ENCODE measurements around the gene FADS2. TPM values are rescaled to one million over a fixed set of nuclear protein-coding genes. Genes with fewer than 3 reads are reported as not detected.

FADS2 gene
- polyA plus RNA-seq, 1 donor from 2014 or later: 145 TPM

DNA sequence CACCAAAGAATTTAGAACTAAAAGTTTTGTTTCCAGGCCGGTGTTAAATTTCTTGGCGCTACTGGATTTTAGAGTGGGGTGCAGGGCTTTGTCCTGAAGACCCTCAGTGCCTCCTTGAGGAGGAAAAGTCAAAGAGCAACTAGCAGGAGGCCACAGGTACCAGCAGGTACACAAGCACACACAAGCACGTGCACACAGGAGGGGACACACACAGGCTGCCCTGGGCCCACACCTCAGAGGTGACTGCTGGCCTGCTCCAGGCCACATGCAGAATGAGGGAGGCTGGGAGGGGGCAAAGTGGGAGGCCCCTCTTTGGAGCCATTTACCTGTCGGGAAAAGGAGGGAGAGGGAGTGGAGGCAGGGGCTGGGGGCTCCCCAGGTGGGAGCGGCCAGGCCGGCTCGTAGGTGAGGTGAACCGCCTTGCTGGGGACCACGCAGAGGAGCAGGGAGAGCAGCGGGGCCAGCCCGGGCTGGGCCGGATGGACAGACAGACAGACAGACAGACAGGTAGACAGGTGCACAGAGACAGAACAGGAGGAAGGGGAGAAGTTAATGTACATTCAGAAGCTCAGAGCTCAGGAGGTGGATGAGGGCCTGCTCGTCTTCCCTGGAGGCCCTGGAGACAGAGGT lies 77.1 kb downstream of the FADS2 start:
- TF ChIP-seq EP300 (conservative IDR thresholded peaks at IDR 0.05; ENCODE audit: poor library complexity, severe bottlenecking): no peak
- no peak for TF ChIP-seq POLR2AphosphoS5 (IDR thresholded peaks at IDR 0.05)
- TF ChIP-seq, protein P1, sequence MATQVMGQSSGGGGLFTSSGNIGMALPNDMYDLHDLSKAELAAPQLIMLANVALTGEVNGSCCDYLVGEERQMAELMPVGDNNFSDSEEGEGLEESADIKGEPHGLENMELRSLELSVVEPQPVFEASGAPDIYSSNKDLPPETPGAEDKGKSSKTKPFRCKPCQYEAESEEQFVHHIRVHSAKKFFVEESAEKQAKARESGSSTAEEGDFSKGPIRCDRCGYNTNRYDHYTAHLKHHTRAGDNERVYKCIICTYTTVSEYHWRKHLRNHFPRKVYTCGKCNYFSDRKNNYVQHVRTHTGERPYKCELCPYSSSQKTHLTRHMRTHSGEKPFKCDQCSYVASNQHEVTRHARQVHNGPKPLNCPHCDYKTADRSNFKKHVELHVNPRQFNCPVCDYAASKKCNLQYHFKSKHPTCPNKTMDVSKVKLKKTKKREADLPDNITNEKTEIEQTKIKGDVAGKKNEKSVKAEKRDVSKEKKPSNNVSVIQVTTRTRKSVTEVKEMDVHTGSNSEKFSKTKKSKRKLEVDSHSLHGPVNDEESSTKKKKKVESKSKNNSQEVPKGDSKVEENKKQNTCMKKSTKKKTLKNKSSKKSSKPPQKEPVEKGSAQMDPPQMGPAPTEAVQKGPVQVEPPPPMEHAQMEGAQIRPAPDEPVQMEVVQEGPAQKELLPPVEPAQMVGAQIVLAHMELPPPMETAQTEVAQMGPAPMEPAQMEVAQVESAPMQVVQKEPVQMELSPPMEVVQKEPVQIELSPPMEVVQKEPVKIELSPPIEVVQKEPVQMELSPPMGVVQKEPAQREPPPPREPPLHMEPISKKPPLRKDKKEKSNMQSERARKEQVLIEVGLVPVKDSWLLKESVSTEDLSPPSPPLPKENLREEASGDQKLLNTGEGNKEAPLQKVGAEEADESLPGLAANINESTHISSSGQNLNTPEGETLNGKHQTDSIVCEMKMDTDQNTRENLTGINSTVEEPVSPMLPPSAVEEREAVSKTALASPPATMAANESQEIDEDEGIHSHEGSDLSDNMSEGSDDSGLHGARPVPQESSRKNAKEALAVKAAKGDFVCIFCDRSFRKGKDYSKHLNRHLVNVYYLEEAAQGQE (IDR thresholded peaks at IDR 0.05; ENCODE audit: borderline replicate concordance): no peak
- TF ChIP-seq RAD21 (conservative IDR thresholded peaks at IDR 0.05): no peak
- no peak for TF ChIP-seq MXI1 (conservative IDR thresholded peaks at IDR 0.05; ENCODE audit: poor library complexity, severe bottlenecking)
- no peak for TF ChIP-seq EZH2 (IDR thresholded peaks at IDR 0.05; ENCODE audit: borderline replicate concordance, insufficient read depth, low read length, poor library complexity, severe bottlenecking)
- TF ChIP-seq TAF1 (IDR thresholded peaks at IDR 0.05; ENCODE audit: low read depth): no peak
- TF ChIP-seq, protein P2, sequence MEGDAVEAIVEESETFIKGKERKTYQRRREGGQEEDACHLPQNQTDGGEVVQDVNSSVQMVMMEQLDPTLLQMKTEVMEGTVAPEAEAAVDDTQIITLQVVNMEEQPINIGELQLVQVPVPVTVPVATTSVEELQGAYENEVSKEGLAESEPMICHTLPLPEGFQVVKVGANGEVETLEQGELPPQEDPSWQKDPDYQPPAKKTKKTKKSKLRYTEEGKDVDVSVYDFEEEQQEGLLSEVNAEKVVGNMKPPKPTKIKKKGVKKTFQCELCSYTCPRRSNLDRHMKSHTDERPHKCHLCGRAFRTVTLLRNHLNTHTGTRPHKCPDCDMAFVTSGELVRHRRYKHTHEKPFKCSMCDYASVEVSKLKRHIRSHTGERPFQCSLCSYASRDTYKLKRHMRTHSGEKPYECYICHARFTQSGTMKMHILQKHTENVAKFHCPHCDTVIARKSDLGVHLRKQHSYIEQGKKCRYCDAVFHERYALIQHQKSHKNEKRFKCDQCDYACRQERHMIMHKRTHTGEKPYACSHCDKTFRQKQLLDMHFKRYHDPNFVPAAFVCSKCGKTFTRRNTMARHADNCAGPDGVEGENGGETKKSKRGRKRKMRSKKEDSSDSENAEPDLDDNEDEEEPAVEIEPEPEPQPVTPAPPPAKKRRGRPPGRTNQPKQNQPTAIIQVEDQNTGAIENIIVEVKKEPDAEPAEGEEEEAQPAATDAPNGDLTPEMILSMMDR (IDR thresholded peaks at IDR 0.05; ENCODE audit: poor library complexity, severe bottlenecking): no peak
- Histone ChIP-seq H3K27me3 (ENCODE audit: insufficient read depth, low read depth, low read length) (no peaks in the 10 kb centered on the region), H3K9me2 (ENCODE audit: insufficient read depth, low read length) (no peaks in the 10 kb centered on the region), H3F3A (ENCODE audit: insufficient read depth, low read length, poor library complexity, severe bottlenecking) (no peaks in the 10 kb centered on the region), H3K4me3 (ENCODE audit: low read length) (no peak overlapping the region), H3K9ac (ENCODE audit: low read length) (no peak overlapping the region), H2AFZ (ENCODE audit: low read depth, low read length) (no peak overlapping the region), H3K36me3 (ENCODE audit: insufficient read depth, low read length) (no peaks in the 10 kb centered on the region), H3K9me3 (ENCODE audit: low read length) (no peaks in the 10 kb centered on the region), H3K27ac (ENCODE audit: low read length) (no peak overlapping the region), H3K4me2 (ENCODE audit: low read length) (no peak overlapping the region), H4K20me1 (ENCODE audit: insufficient read depth) (no peaks in the 10 kb centered on the region), H3K79me2 (replicated peaks; ENCODE audit: insufficient read depth, low read length) (no peaks in the 10 kb centered on the region)

DNA sequence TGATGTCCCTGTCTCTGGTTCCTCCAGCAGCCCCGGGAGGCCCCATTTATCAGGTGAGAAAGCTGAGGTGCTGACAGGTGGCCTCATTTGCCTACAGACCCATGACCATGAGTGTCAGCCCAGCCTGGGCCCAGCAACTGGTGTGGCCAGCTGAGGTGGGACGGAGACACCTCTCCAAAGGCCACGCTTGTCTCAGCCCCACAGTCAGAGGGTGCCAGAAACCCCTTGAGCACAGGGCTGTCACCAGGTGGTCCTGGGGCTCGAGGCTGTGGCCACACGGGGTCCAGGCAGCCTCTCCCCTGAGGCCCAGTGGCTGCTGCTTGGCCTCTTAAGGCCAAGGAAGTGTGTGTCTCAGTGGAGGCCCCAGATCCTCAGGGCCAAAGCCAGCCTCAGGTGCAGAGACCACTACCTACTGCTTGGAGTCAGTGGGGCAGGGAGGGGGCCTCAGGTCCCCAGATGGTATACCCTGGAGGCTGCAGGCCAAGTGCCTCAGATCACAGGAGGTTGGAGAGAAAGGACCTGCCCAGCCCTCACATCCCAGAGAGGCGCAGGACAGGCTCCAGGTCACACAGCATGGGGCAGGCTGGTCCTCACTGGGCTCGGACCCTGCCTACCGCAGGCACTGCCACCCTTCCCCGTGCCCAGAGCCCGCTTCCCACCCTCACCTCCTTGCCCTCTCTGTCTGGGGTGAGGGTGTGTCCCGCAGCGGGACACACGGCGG lies 77.9 kb downstream of the FADS2 start:
- no peaks in the 10 kb centered on the region for H3K9me2 ChIP-seq (ENCODE audit: insufficient read depth, low read length)

More for the DNA sequence above, 77.9 kb downstream of the FADS2 start:
- Histone ChIP-seq H3K9ac (ENCODE audit: low read length) (no peak overlapping the region), H3K79me2 (replicated peaks; ENCODE audit: insufficient read depth, low read length) (no peaks in the 10 kb centered on the region), H2AFZ (ENCODE audit: low read depth, low read length) (no peak overlapping the region), H3K9me3 (ENCODE audit: low read length) (no peaks in the 10 kb centered on the region), H3K36me3 (ENCODE audit: insufficient read depth, low read length) (no peaks in the 10 kb centered on the region), H3K27ac (ENCODE audit: low read length) (no peak overlapping the region), H3K27me3 (ENCODE audit: insufficient read depth, low read depth, low read length) (no peaks in the 10 kb centered on the region), H4K20me1 (ENCODE audit: insufficient read depth) (no peaks in the 10 kb centered on the region), H3F3A (ENCODE audit: insufficient read depth, low read length, poor library complexity, severe bottlenecking) (no peaks in the 10 kb centered on the region), H3K4me2 (ENCODE audit: low read length) (no peak overlapping the region), H3K4me3 (ENCODE audit: low read length) (no peak overlapping the region)
- TF ChIP-seq EP300 (conservative IDR thresholded peaks at IDR 0.05; ENCODE audit: poor library complexity, severe bottlenecking) (no peak), TAF1 (IDR thresholded peaks at IDR 0.05; ENCODE audit: low read depth) (no peak), SMC3 (conservative IDR thresholded peaks at IDR 0.05; ENCODE audit: poor library complexity) (no peak), POLR2AphosphoS5 (IDR thresholded peaks at IDR 0.05) (no peak), RAD21 (conservative IDR thresholded peaks at IDR 0.05) (no peak), EZH2 (IDR thresholded peaks at IDR 0.05; ENCODE audit: borderline replicate concordance, insufficient read depth, low read length, poor library complexity, severe bottlenecking) (no peak), MXI1 (conservative IDR thresholded peaks at IDR 0.05; ENCODE audit: poor library complexity, severe bottlenecking) (no peak)
- TF ChIP-seq, protein P2 (IDR thresholded peaks at IDR 0.05; ENCODE audit: poor library complexity, severe bottlenecking): no peak
- TF ChIP-seq, protein P1 (IDR thresholded peaks at IDR 0.05; ENCODE audit: borderline replicate concordance): no peak
